Left colon (tissue), 2 donors: ENCODE measurements around the gene LIMK2. TPM values are rescaled to one million over a fixed set of nuclear protein-coding genes. Genes with fewer than 3 reads are reported as not detected.
"Not testable (repeated sequence)": the region's sequence is repeated elsewhere in the genome, so short reads cannot be mapped to it uniquely, and the experiment has no call there.

Source experiments
- ATAC-seq: fragments of 200-7000 bp; cut with Tn5 transposase; one replicate; pipeline ENCODE4 v1.9.1; 2020; ENCODE audit warnings: mild to moderate bottlenecking, moderate library complexity
- DNase-seq, 2 donors: peaks; one replicate each; pipeline ENCODE4 v3.0.0-alpha.2; 2020
- intact Hi-C, 2 donors: fragments of 100-400 bp; cut with DNase I in 1 of 2; cut with micrococcal nuclease in 1 of 2; formaldehyde crosslinking; loops; one replicate each; pipeline versions ENCODE4 v1.11.2 to v1.14.0; 2022; cut with DNase I, micrococcal nuclease
- total RNA-seq, 2 donors: library from RNA; stranded (reverse); fragmentation: NEBNext Ultra II Directional; extraction: Animal tissue kit (Norgen Biotek cat#: 25700); gene quantifications; one replicate each; pipeline ENCODE4 v1.2.1, GENCODE V29; 2021
- donor health status: DM: no; HTN: no; CAD: no.
- donor health status: DM: yes; HTN: yes; CAD: no.

The LIMK2 gene
- total RNA-seq, 2 donors from 2014 or later = 102 to 142 TPM

DNA sequence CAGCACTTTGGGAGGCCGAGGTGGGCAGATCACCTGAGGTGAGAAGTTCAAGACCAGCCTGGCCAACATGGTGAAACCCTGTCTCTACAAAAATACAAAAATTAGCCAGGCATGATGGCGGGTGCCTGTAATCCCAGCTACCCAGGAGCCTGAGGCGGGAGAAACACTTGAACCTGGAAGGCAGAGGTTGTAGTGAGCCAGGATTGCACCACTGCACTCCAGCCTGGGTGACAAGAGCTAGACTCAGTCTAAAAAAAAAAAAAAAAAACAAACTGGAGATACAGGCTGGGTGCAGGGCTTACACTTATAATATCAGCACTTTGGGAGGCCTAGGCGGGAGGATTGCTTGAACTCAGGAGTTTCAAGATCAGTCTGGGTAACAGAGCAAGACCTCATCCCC, 23.9 kb downstream of the LIMK2 start:
- ATAC-seq, DNase-seq, intact Hi-C loops: not testable (repeated sequence)

DNA sequence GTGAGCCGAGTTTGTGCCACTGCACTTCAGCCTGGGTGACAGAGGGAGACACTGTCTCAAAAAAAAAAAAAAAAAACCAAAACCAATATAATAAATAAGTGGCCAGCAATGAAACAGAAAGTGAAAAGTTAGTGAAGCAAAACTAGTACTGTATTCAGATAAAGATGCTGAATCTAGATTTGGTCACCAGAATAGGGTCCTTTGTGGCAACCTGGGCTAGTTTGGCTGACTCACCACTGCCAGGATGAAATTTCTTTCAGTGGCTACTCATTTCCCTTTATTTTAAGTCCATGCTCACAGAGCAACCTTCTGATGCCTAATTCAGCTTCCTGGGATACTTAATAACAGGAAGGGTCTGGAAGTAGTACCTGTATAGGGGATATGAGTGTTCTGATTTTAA, 26.0 kb downstream of the LIMK2 start:
- DNase-seq (no peak), ATAC-seq (no peak)
- intact Hi-C loops = no loop called here

DNA sequence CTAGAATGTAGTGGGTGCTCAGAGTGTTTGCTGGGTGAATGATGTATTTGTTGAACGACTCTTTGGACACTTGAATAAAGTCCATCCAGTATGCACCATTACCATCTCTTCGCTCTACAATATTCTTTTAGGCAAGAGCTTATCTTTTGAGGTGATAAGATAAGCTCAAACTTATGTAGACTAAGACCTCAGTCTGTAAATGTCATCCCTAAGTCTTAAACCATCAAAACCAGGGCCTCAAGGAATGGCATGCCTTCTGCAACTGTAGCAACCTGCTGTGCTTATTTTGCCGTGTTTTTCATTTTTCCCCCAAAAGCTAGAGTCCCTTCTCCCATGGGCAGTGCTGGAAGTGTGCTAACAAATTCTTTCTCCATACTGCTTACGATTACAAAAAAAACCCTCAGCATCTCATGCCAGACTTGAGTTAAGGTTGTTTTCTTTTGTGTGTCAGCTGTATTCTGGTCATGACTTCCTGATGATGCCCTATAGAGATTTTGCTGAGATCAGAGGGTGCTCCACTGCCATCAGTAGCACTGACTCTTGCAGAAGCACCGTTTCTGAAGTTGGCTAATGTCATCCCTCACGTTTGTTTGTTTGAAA, 27.8 kb downstream of the LIMK2 start:
- intact Hi-C loops = no loop called here
- ATAC-seq = no peak

DNA sequence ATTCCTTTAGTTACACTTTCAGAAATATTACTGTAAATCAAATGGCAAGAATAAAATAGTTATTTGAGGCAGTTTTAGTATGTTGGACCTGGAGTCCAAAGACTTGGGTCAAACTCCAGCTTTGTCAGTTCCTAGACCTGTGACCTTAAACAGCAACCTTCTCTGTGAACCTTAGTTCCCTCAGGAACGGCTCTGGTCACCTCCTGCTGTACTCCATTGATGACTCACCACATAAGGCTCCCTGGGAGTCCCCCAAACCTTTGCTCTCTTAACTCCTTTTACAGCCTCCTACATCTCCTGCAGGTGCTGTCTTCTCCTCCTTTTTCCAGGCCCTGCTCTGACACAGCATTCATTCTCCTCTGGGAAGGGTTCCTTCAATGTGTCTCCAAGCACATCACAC, 29.1 kb downstream of the LIMK2 start:
- intact Hi-C loops = no loop called here
- DNase-seq = no peak
- peak; percentile 87 for ATAC-seq

More for the DNA sequence above, 27.8 kb downstream of the LIMK2 start:
- DNase-seq = no peak

DNA sequence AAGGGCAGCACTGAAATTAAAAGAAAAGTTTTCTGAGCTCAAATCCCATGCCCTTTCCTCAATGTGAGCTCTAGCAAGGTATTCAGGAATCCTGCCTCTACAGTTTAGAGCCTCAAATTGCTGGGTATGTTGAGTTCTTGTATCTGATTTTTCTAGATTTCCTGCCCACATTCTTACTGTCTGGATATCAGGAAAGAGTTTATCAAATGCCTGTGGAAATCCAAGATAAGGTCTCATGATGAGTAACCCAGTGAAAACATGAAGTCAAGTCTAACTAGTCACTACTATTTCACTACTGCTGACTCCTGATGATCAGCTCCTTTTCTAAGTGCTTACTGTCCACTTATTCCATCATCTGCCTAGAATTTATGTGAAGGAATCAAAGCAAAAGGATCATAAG, 29.8 kb downstream of the LIMK2 start:
- intact Hi-C loops = no loop called here
- ATAC-seq = peak; percentile 2
- DNase-seq = no peak

DNA sequence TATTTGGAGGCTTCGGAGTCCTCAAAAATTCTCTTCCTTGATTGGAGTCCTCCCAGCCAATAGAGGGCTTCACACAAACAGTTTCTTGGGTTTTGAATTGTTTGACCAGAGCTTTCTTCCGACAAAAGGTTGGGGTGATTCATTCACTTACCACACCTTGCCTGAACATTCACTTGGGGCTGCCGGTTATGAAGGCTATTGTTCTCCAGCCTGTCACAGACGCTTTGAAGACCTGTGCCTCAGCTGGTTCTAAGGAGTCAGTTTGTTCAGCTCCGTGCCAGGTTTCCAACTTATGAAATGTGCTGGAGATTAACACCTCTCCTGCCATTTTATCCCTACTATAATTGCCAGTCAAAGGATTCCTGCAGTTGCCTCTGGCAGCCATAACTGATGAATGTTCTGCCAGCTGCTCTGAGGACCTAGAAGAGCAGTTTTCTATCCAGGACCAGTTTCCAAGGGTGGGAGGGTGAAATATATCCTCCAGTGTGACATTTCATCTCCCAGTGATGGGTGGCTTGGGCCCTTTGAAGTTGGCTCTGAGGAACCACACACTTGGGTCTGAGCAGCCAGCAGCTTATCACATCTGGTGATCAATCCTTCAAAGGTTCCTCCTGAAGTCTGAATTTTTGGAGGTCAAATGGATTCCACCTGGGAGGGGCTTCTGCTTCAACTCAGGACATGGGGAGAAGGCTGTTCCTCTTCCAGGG, 31.4 kb downstream of the LIMK2 start:
- intact Hi-C loops = no loop called here
- DNase-seq (no peak), ATAC-seq (no peak)

DNA sequence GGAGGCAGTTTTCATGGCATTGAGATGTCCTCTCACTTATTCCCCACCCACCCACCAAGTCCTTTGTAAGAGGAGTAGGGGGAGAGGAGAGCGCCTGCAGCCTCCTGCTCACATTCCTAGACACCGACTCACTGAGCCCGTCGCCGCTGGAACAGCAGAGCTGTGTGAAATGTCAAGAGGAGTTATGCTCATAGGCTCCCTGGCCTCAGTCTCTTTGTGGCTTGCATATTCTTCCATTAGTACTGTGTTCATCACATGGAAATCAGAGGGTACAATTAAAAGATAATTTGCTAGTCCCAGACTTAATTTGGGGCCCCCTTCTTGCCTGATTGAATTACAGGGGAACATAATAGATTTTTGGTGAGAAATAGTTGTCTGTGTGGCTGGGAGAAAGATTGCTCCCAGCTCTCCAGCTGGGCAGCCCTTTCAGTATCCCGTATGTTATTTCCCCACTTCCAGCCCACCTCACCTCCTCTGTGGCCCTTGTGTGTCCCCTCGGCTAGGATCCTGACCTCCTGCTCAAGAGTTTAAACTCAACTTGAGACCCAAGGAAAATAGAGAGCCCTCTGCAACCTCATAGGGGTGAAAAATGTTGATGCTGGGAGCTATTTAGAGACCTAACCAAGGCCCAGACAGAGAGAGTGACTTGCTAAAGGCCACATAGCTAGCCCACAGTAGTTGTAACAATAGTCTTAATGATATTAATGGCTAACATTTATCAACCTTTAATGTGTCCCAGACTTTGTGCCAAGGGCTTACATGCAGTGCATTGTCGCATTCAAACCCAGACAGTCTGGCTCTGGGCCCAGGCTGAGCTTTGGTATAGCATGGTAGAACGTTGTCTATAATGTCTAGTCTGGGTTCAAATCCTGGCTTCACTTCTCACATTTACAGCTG, 32.2 kb downstream of the LIMK2 start:
- ATAC-seq (no peak), DNase-seq (no peak)
- intact Hi-C loops = no loop called here

DNA sequence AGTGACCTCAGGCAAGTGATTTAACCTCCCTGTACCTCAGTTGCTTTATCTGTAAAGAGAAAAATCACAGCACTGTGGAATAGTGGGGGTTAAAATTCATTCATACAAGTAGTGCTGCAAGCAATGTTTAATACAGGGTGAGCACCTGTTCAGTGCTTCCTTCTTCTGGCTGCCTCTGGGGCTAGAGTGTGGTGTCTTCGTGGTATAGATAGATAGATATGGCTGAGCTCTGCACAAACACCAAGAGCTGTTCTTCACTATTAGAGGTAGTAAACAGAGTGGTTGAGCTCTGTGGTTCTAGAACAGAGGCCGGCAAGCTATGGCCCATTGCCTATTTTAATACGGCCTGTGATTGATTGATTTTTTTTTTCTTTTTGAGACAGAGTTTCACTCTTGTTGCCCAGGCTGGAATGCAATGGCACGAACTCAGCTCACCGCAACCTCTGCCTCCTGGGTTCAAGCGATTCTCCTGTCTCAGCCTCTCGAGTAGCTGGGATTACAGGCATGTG, 32.9 kb downstream of the LIMK2 start:
- intact Hi-C loops = no loop called here
- no peak for DNase-seq
- no peak for ATAC-seq

DNA sequence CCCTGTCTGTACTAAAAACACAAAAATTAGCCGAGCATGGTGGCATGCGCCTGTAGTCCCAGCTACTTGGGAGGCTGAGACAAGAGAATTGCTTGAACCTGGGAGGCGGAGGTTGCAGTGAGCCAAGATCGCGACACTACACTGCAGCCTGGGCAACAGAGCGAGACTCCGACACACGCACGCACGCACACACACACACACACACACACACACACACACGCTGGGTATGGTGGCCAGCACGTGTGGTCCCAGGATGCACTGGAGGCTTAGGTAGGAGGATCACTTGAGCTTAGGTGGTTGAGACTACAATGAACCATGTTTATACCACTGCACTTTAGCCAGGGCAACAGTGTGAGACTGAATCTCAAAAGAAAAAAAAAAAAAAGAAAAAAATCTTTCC, 33.9 kb downstream of the LIMK2 start:
- DNase-seq, ATAC-seq, intact Hi-C loops: not testable (repeated sequence)

DNA sequence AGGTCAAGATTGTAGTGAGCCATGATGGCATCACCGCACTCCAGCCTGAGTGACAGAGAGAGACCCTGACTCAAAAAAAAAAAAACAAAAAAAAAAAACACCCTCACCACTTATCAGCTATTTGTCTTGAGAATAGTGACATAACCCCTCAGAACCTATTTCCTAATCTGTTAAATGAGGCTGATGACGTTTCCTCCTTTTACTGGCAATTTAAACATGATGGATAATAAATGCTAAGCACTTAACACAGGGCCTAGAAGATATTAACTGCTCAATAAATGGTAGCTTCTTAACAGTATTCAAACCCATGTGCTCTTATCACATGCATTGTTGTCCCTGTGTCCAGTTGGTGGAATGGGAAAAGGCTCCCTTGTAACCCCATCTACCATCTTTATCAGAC, 34.6 kb downstream of the LIMK2 start:
- intact Hi-C loops = no loop called here
- ATAC-seq = no peak
- DNase-seq = no peak

DNA sequence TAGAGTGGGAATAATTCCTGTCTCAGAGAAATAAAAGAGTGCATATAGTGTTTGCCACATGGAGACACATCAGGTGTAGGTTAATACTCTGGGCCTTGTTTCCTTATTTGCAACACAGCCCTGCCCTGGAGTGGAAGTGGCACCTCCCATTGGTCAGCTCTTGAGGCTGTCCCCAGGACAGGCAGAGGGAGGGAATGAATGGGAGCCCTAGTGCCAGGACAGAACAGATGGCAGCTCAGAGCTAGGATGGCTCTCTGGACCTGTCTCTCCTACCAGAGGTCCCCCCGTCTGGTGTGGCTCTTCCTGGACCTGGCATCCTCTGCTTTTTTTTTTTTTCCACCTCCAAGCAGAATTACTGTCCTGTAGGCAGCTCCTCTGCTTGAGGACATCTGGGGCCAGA, 35.6 kb downstream of the LIMK2 start:
- DNase-seq = no peak
- intact Hi-C loops = no loop called here
- peak; percentile 77 for ATAC-seq

DNA sequence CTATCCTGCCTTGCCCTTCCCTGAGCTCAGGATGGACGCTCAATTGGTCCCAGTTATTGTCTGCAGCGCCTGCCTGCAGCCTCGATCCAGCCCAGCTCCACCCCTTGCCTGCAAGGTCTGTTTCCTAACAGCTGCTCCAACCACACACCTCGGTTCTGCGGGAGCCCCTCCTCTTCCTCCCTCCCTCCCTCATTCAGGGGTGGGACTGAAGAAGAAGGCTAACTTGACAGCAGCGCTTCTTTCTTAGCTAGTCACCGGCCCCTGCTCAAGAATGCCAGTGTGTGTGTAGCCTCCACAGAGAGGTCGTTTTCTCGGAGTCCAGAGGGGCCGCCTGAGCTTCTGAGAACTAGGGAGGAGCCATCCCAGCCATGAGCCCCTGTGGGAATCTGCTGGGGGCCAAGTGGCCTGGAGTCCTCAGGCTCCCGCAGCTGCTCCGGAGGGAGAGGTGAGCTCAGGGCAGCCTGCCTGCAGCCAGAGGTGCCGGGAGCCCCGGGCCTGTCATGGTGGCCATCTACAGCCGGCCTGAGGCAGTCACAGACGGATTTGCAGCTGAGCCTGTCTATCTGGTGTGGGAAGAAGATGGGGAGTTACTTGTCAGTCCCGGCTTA, 36.1 kb downstream of the LIMK2 start:
- intact Hi-C loops = no loop called here
- peak; percentile 48 to 61 for DNase-seq
- ATAC-seq = peak; percentile 67

DNA sequence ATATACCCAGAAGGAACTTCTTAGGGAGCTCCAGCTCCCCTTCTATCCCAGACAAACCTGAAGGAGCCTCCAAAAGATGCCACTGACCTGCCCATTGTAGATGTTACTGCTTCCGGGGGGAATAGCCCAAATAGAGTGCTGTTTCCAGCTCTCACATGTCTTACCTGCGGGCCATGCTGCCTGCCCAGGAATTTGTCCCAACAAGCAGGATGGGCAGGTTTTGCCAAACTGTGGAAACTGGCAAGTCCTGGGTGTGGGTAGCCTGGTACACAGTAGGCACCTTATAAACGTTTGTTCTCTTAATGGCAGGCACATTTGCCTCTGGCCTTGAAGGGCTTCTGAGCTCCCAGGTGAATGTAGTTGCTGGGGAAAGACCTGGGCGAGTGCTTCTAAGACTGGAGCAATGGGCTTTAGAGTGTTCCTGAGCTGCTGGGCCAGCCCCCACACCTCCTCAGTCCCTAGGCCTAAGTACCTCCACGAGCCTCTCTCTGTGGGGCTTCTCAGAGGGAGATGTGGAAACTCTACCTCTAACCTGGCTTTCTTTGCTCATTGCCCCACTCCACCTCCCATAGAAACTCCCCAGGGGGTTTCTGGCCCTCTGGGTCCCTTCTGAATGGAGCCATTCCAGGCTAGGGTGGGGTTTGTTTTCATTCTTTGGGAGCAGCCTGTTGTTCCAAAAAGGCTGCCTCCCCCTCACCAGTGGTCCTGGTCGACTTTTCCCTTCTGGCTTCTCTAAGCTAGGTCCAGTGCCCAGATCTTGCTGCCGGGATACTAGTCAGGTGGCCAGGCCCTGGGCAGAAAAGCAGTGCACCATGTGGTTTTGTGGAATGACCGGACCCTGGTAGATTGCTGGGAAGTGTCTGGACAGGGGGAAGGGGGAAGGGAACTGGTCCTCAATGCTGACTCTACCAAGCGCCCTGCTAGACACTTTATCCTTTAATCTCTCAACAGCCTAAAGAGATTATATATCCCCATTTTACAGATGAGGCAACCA, 37.2 kb downstream of the LIMK2 start:
- no peak for DNase-seq
- no peak for ATAC-seq
- intact Hi-C loops = no loop called here

DNA sequence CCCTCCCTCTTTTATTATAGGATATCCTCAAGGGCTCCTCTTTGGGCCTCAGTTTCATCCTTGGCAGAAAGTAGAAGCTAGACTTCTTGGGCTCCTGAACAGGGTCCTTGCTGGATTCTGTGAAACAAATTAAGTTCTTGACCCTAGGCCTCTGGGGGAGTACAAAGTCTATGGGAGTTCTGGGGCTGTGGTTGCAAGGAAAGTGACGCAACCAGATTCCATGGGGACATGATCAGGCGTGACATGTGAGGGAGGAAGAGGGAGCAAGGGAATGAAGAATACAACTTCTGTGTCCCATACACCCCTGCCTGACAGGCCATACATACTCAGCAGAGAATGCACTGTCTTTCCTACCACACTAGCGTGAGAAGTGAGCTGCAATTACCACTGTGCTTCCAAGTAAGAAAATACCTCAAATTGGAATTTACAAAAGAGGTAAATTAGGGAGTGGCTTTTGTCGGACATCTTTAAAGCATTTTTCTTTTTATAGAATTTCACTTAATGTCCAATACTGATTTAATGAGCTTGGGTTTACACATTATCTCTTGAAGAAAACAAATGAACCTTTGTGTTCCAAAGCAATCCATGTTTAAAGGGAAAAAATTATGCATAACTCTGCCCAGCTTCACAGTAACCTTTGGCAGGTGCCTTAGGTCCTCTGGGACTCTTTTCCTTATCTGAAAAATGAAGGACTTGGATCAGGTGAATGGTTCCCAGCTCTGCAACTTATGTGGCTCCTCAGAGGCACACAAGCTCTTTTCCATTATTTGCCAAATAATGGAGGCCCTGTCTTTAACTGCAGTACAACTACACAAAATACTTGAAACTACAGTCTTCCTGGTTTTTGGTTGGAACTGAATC, 38.9 kb downstream of the LIMK2 start:
- intact Hi-C loops = no loop called here
- ATAC-seq = peak; percentile 23
- DNase-seq = no peak

DNA sequence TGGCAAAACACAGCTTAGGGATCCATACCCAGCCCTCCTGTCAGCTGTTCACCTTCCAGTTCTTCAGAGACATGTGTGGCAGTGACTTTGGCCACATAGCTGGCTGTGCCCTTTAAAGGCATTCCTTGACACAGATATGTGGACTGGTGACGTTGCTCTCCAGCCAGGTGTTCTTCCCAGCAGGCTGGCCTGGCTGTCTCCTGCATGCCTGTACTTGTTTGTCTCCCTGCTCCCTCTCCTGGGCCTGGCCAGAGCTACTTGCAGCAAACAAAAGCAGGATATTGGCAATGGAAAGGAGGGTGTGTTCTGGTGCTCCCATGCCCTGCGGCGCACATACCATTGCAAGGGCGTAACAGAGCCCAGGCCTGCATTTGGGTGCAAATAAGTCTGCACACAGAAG, 41.9 kb downstream of the LIMK2 start:
- intact Hi-C loops = no loop called here
- peak; percentile 67 to 79 for DNase-seq

DNA sequence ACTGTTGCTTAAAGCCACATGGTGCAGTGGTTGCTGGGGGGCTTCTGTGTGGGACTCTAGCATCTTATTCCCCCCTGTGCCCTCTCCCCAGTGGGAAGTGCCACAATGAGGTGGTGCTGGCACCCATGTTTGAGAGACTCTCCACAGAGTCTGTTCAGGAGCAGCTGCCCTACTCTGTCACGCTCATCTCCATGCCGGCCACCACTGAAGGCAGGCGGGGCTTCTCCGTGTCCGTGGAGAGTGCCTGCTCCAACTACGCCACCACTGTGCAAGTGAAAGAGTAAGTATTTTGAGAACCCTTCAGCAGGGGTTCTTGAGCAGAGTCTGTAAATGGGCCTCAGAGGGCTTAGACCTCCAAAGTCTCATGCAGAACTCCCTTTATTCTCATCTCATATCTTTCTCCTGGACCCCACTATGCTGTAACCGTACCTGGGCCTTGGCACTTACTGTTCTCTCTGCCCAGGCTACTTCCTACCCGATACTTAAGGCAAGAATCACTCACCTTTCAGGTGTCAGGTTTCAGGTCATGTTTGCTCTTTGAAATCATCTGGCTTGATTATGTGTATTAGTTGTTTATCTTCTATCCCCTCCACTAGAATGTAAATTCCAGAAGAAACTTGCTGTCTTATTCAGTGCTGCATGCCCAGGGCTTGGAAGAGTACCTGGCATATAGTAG, 47.8 kb downstream of the LIMK2 start:
- intact Hi-C loops = no loop called here
- no peak for DNase-seq
- no peak for ATAC-seq

More for the DNA sequence above, 41.9 kb downstream of the LIMK2 start:
- ATAC-seq = peak; percentile 88

DNA sequence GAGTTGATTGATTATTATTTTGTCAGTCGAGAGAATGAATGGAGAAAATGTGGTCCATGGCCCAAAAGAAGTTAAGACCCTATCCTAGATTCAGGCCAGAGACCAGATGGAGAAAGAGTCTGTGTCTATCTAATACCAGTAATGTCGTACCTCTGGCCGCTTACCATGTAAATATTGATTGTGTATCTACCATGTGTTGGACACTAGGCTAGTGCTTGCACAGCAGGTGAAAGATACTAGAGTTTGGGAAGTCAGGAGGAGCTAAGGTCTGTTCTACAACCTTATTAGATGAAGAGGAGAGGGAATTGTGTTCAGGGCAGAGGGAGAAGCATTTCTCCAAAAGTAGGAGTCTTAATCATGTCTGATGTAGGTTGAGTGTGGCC, 48.4 kb downstream of the LIMK2 start:
- DNase-seq (no peak), ATAC-seq (no peak)
- intact Hi-C loops = no loop called here
